Astrocyte (in vitro differentiated cells and primary cell): ENCODE results near the gene GAPT. TPM values are rescaled to one million over a fixed set of nuclear protein-coding genes. Genes with fewer than 3 reads are reported as not detected.

Source experiments
- DNase-seq: peaks from one replicate; pipeline ENCODE4 v3.0.0-alpha.2; 2010; ENCODE audit warnings: low read depth
- FAIRE-seq: peaks from 2 replicates; lab custom pipeline; 2011; peaks lifted over from hg19 to GRCh38; lab: Jason Lieb, UNC
- H2AFZ ChIP-seq: 2 replicates; pipeline ENCODE4 v1.6.0; 2012; ENCODE audit warnings: low read depth, low read length, inconsistent platforms
- H3K27ac ChIP-seq: 2 replicates; pipeline ENCODE4 v1.5.1; 2011; ENCODE audit warnings: low read depth, low read length, inconsistent platforms
- H3K27me3 ChIP-seq: 2 replicates; pipeline ENCODE4 v1.6.0; 2011; ENCODE audit warnings: low read length, inconsistent platforms; ENCODE audit not compliant: insufficient read depth
- H3K36me3 ChIP-seq: 2 replicates; pipeline ENCODE4 v1.5.1; 2011; ENCODE audit warnings: low read length, inconsistent platforms; ENCODE audit not compliant: insufficient read depth
- H3K4me1 ChIP-seq: 2 replicates; pipeline ENCODE4 v1.5.1; 2011; ENCODE audit warnings: low read length, inconsistent platforms; ENCODE audit not compliant: insufficient read depth
- H3K4me2 ChIP-seq: 2 replicates; pipeline ENCODE4 v1.6.0; 2012; ENCODE audit warnings: low read length, inconsistent platforms
- H3K4me3 ChIP-seq: 2 replicates; pipeline ENCODE4 v1.5.1; 2011; ENCODE audit warnings: low read depth, mild to moderate bottlenecking, low read length, inconsistent platforms; ENCODE audit not compliant: insufficient read depth
- H3K79me2 ChIP-seq: 2 replicates; pipeline ENCODE4 v1.6.0; 2012; ENCODE audit warnings: mild to moderate bottlenecking, low read length, inconsistent platforms; ENCODE audit not compliant: insufficient read depth
- H3K9ac ChIP-seq: 2 replicates; pipeline ENCODE4 v1.6.0; 2012; ENCODE audit warnings: mild to moderate bottlenecking, low read length, inconsistent platforms
- H3K9me3 ChIP-seq: 2 replicates; pipeline ENCODE4 v1.5.1; 2012; ENCODE audit warnings: low read depth, mild to moderate bottlenecking, low read length, inconsistent platforms; ENCODE audit not compliant: insufficient read depth
- H4K20me1 ChIP-seq: 2 replicates; pipeline ENCODE4 v1.6.0; 2012; ENCODE audit warnings: low read length, inconsistent platforms; ENCODE audit not compliant: insufficient read depth
- H3K27ac Mint-ChIP-seq: one replicate; pipeline ENCODE4 v1.8.0; 2021; ENCODE audit warnings: mild to moderate bottlenecking, mixed read lengths; ENCODE audit not compliant: unreplicated experiment
- H3K27me3 Mint-ChIP-seq: one replicate; pipeline ENCODE4 v1.8.0; 2021; ENCODE audit warnings: low read depth, mixed read lengths; ENCODE audit not compliant: unreplicated experiment
- H3K36me3 Mint-ChIP-seq: one replicate; pipeline ENCODE4 v1.8.0; 2021; ENCODE audit warnings: low read depth, mixed read lengths; ENCODE audit not compliant: unreplicated experiment
- H3K4me1 Mint-ChIP-seq: one replicate; pipeline ENCODE4 v1.8.0; 2021; ENCODE audit warnings: low read depth, mixed read lengths; ENCODE audit not compliant: unreplicated experiment
- H3K4me3 Mint-ChIP-seq: one replicate; pipeline ENCODE4 v1.8.0; 2021; ENCODE audit warnings: mild to moderate bottlenecking, moderate library complexity, mixed read lengths; ENCODE audit not compliant: unreplicated experiment
- H3K9me3 Mint-ChIP-seq: one replicate; pipeline ENCODE4 v1.8.0; 2021; ENCODE audit warnings: mild to moderate bottlenecking, mixed read lengths; ENCODE audit not compliant: unreplicated experiment
- CTCF ChIP-seq: IDR thresholded peaks from 2 replicates; pipeline ENCODE4 v1.5.1; 2011; ENCODE audit warnings: low read depth, mild to moderate bottlenecking, inconsistent platforms, low read length, moderate library complexity; ENCODE audit not compliant: insufficient read depth
- EZH2 ChIP-seq: IDR thresholded peaks from 2 replicates; pipeline ENCODE4 v1.6.1; 2012; ENCODE audit warnings: mild to moderate bottlenecking, low read length, inconsistent platforms; ENCODE audit not compliant: insufficient read depth
- total RNA-seq: library from RNA; stranded (reverse); gene quantifications from 2 replicates; pipeline ENCODE4 v1.2.1, GENCODE V29; 2021

The GAPT gene
- total RNA-seq, 1 donor from 2014 or later: not detected

DNA sequence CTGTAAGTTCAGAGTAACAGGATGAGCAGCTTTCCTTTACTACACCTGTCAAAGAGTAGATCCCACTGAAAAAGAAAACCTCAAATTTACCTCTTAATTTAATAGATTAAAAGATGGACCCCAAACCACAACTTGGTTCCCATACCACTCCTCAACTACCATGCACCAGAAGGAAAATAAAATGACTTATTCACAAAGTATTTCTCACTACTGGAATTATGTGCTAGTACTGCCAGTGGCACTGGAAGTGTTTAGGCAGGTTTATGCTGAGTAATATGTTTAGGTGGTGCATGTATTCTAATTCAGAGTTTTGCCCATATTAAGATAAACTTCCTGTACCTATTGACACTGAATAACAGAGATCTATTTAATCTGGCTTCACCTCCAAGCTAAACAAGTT is 37.9 kb upstream of the GAPT start:
- DNase-seq: no peak
- Mint-ChIP-seq H3K27me3 (no peaks in the 10 kb centered on the region), H3K9me3 (peaks cover 2% of the 10 kb centered on the region), H3K4me3 (peak overlapping the region; percentile 97), H3K4me1 (peaks cover 34% of the 10 kb centered on the region), H3K27ac (peak overlapping the region; percentile 50), H3K36me3 (peaks cover 43% of the 10 kb centered on the region)
- peak overlapping the region; percentile 99 for H3K9ac ChIP-seq
- H4K20me1 ChIP-seq: peaks cover 59% of the 10 kb centered on the region
- H3K4me3 ChIP-seq: peak overlapping the region; percentile 97
- FAIRE-seq: no peak
- peaks cover 56% of the 10 kb centered on the region for H3K36me3 ChIP-seq
- no peaks in the 10 kb centered on the region for H3K9me3 ChIP-seq
- TF ChIP-seq CTCF (no peak), EZH2 (no peak)
- peak overlapping the region; percentile 32 for H3K27ac ChIP-seq
- H3K79me2 ChIP-seq: peaks cover 56% of the 10 kb centered on the region
- H3K4me1 ChIP-seq: peaks cover 14% of the 10 kb centered on the region
- H3K27me3 ChIP-seq: no peaks in the 10 kb centered on the region
- H3K4me2 ChIP-seq: peak overlapping the region; percentile 90
- H2AFZ ChIP-seq: no peak overlapping the region

DNA sequence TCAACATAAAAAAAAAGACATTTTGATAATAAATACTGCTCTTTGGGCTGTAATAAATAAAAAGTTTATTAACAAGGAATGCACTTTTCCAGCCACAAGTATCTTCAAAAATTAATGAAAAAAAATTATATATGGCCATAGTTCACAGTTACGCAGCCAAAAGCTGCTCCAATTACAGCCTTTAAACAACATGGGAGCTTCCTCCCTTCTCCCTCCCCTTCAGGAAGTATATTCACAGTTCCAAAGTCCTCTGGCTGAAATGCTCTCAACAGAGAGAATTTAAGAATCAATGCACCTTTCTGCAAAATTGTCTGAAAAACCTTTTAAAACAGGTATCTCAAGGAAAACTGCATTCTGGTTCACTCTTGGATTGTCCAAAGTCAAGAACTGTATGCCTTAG is 37.2 kb upstream of the GAPT start:
- FAIRE-seq: no peak
- Histone ChIP-seq H3K27me3 (no peaks in the 10 kb centered on the region), H4K20me1 (peaks cover 66% of the 10 kb centered on the region), H3K4me3 (peak overlapping the region; percentile 97), H3K9ac (peak overlapping the region; percentile 99), H3K4me2 (peak overlapping the region; percentile 90), H3K9me3 (no peaks in the 10 kb centered on the region), H2AFZ (no peak overlapping the region), H3K79me2 (peaks cover 64% of the 10 kb centered on the region), H3K36me3 (peaks cover 61% of the 10 kb centered on the region), H3K27ac (peak overlapping the region; percentile 32), H3K4me1 (peaks cover 14% of the 10 kb centered on the region)
- Mint-ChIP-seq H3K27me3 (no peaks in the 10 kb centered on the region), H3K4me3 (peak overlapping the region; percentile 97), H3K27ac (peak overlapping the region; percentile 88), H3K36me3 (peaks cover 47% of the 10 kb centered on the region), H3K9me3 (peaks cover 2% of the 10 kb centered on the region), H3K4me1 (peaks cover 34% of the 10 kb centered on the region)
- TF ChIP-seq EZH2 (no peak), CTCF (no peak)
- no peak for DNase-seq

GRCh38 chr5:58455066-58455465 is 36.2 kb upstream of the GAPT start:
- peaks cover 72% of the 10 kb centered on the region for H3K79me2 ChIP-seq
- Mint-ChIP-seq H3K27ac (peak overlapping the region; percentile 88), H3K4me3 (peak overlapping the region; percentile 97), H3K27me3 (no peaks in the 10 kb centered on the region), H3K9me3 (peaks cover 2% of the 10 kb centered on the region), H3K4me1 (peaks cover 34% of the 10 kb centered on the region), H3K36me3 (peaks cover 47% of the 10 kb centered on the region)
- H3K36me3 ChIP-seq: peaks cover 61% of the 10 kb centered on the region
- peak overlapping the region; percentile 94 for H3K27ac ChIP-seq
- peak overlapping the region; percentile 99 for H3K9ac ChIP-seq
- H3K4me2 ChIP-seq: peak overlapping the region; percentile 90
- peaks cover 73% of the 10 kb centered on the region for H4K20me1 ChIP-seq
- peaks cover 14% of the 10 kb centered on the region for H3K4me1 ChIP-seq
- H3K27me3 ChIP-seq: no peaks in the 10 kb centered on the region
- H2AFZ ChIP-seq: no peak overlapping the region
- TF ChIP-seq EZH2: no peak
- no peak for TF ChIP-seq CTCF
- H3K4me3 ChIP-seq: peak overlapping the region; percentile 97
- DNase-seq (peak; percentile 77), FAIRE-seq (no peak)
- no peaks in the 10 kb centered on the region for H3K9me3 ChIP-seq
